Transverse colon (tissue), 4 donors: ENCODE measurements around the gene INTS4.

Experiments
- EP300 ChIP-seq: sonication (generic); formaldehyde crosslinking; IDR thresholded peaks from one replicate; pipeline ENCODE4 v1.6.1; 2017; ENCODE audit warnings: antibody characterized with exemption, low read depth
- POLR2A ChIP-seq: fragments of 450-650 bp; IDR thresholded peaks from one replicate; pipeline ENCODE4 v1.6.1; 2016; ENCODE audit warnings: antibody characterized with exemption, mild to moderate bottlenecking, moderate library complexity
- POLR2AphosphoS5 ChIP-seq, 3 donors: sonication (generic); formaldehyde crosslinking; IDR thresholded peaks; one replicate each; pipeline ENCODE4 v1.6.1; 2016; ENCODE audit warnings: antibody characterized with exemption in 3 of 3
- TF ChIP-seq, protein P1 (sequence below), 5 experiments: fragments of 200-600 bp in 3 of 5; fragments of 450-650 bp in 2 of 5; sonication (generic) in 3 of 5; IDR thresholded peaks; 1 replicate in 2 of 5; 2 replicates in 3 of 5; pipeline ENCODE4 v1.5.1; 2016 to 2017; ENCODE audit warnings: antibody characterized with exemption in 5 of 5, inconsistent platforms in 3 of 5, mild to moderate bottlenecking in 2 of 5, moderate library complexity in 1 of 5

DNA sequence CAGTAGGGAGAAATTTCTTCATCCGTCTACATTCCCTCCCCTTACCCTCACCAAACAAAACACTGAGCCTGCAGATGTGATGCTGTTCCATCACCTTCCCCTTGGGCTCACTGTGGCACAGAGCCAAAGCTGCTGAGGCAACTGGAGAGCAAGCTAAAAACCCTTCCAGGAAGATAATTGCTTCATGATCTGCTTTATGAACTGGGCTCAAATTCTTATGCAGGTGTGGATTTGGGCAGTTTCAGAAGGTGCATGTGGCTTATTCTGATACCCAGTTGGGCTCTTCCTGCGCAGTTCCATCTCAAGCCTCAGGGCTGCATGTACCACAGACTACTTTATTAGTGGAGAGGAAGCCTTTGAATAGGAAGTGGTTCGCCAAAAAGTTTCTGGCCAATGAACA lies 115.2 kb downstream of the INTS4 start:
- TF ChIP-seq POLR2AphosphoS5 (IDR thresholded peaks at IDR 0.05) (no peak), POLR2A (no peak), EP300 (no peak)
- TF ChIP-seq, protein P1, sequence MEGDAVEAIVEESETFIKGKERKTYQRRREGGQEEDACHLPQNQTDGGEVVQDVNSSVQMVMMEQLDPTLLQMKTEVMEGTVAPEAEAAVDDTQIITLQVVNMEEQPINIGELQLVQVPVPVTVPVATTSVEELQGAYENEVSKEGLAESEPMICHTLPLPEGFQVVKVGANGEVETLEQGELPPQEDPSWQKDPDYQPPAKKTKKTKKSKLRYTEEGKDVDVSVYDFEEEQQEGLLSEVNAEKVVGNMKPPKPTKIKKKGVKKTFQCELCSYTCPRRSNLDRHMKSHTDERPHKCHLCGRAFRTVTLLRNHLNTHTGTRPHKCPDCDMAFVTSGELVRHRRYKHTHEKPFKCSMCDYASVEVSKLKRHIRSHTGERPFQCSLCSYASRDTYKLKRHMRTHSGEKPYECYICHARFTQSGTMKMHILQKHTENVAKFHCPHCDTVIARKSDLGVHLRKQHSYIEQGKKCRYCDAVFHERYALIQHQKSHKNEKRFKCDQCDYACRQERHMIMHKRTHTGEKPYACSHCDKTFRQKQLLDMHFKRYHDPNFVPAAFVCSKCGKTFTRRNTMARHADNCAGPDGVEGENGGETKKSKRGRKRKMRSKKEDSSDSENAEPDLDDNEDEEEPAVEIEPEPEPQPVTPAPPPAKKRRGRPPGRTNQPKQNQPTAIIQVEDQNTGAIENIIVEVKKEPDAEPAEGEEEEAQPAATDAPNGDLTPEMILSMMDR (IDR thresholded peaks at IDR 0.05): no peak
